ENCODE results near the gene PPM1J. TPM values are rescaled to one million over a fixed set of nuclear protein-coding genes. Genes with fewer than 3 reads are reported as not detected.

PPM1J gene
- total and polyA plus RNA-seq, 9 of the 15 experiments (the other 6 are each of a cell fraction or from before 2014, with no cell fraction given), result 0.25 to 10.5 (median 4.2) TPM

DNA sequence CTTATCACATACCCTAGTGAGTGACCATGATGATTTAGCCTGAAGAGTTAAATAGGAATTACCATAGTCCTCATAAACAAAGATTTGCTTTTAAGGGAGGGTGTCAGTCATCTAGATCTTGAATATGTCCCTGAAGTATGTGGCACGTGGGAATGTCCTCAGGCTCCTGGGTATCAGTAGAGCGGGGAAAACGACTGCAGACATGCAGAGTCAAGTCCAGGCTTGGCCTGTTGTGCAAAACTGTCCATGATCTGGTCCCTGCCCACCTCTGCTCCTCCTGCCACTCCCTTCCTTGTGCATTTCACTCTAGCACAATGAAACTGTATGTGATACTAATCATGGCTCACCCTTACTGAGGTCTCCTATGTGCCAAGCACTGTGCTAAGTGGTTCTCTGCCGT, 27.8 kb downstream of the PPM1J start:
- H3K4me1 ChIP-seq (replicated peaks in 1 of 2; ENCODE audit: control insufficient read depth in 2 of 2, insufficient read depth in 2 of 2, low read length in 2 of 2), result peaks cover 18% of the 10 kb centered on the region in 2 experiments; a peak in 4 of 5 replicates
- no peak for ATAC-seq
- H3K4me3 ChIP-seq, result no peak overlapping the region
- no peaks in the 10 kb centered on the region for H3K9me3 ChIP-seq (replicated peaks; ENCODE audit: control insufficient read depth, insufficient read depth, low read depth, low read length)
- FAIRE-seq, result no peak
- in situ Hi-C loops (cut with MboI), result no loop called here
- intact Hi-C loops (cut with micrococcal nuclease), result no loop called here
- no peak overlapping the region for H3K27ac ChIP-seq (ENCODE audit: extremely low read depth, low read depth, low read length)
- no TSS peak for BruUV-seq (replicated peaks)
- H3K27me3 ChIP-seq (ENCODE audit: control insufficient read depth in 2 of 2, insufficient read depth in 2 of 2, low read length in 2 of 2), result no peaks in the 10 kb centered on the region
- H3K36me3 ChIP-seq (ENCODE audit: control insufficient read depth, insufficient read depth, low read length), result peaks cover 47% of the 10 kb centered on the region
- no peak overlapping the region for H2AFZ ChIP-seq (ENCODE audit: low read depth, low read length)
- H3K9ac ChIP-seq (ENCODE audit: insufficient read depth in 1 of 2, low read depth in 2 of 2, low read length in 2 of 2), result no peak overlapping the region; a peak in 1 of 4 replicates
- peaks cover 5% of the 10 kb centered on the region; the same call in 1 of the 3 replicates for H3K79me2 ChIP-seq (ENCODE audit: control insufficient read depth, insufficient read depth, low read length)
- ChIA-PET POLR2A (interaction anchor here (2.9 to 3.2 kb wide), 2 partner anchors 11 to 12 kb away, joined by 18 to 30 read pairs; partner anchors contain the start of gene MOV10), CTCF (ENCODE audit: low intra/inter-chr PET ratio) (no interaction called here)
- peaks cover 6% of the 10 kb centered on the region for H4K20me1 ChIP-seq (replicated peaks; ENCODE audit: control insufficient read depth, insufficient read depth, low read length)
- no peak for TF ChIP-seq ZNF384 (IDR thresholded peaks at IDR 0.05; ENCODE audit: low read depth, low read length)
- TF ChIP-seq MED1 (CRISPR knock-in tag; IDR thresholded peaks at IDR 0.05; ENCODE audit: borderline replicate concordance), result no peak
- no peak for TF ChIP-seq KAT8 (IDR thresholded peaks at IDR 0.05; ENCODE audit: low read depth)
- TF ChIP-seq CXXC5 (CRISPR knock-in tag; IDR thresholded peaks at IDR 0.05), result no peak
- TF ChIP-seq PHB (CRISPR knock-in tag; IDR thresholded peaks at IDR 0.05), result no peak
- TF ChIP-seq ATF7 (IDR thresholded peaks at IDR 0.05), result no peak
- TF ChIP-seq PHF20 (IDR thresholded peaks at IDR 0.05; ENCODE audit: partially characterized antibody), result no peak
- no peak for TF ChIP-seq CC2D1A (IDR thresholded peaks at IDR 0.05)
- TF ChIP-seq RBM39 (optimal IDR thresholded peaks at IDR 0.05; ENCODE audit: low read depth, low read length), result no peak
- TF ChIP-seq PURB (CRISPR knock-in tag; IDR thresholded peaks at IDR 0.05; ENCODE audit: low read depth), result no peak
- TF ChIP-seq, protein P1, sequence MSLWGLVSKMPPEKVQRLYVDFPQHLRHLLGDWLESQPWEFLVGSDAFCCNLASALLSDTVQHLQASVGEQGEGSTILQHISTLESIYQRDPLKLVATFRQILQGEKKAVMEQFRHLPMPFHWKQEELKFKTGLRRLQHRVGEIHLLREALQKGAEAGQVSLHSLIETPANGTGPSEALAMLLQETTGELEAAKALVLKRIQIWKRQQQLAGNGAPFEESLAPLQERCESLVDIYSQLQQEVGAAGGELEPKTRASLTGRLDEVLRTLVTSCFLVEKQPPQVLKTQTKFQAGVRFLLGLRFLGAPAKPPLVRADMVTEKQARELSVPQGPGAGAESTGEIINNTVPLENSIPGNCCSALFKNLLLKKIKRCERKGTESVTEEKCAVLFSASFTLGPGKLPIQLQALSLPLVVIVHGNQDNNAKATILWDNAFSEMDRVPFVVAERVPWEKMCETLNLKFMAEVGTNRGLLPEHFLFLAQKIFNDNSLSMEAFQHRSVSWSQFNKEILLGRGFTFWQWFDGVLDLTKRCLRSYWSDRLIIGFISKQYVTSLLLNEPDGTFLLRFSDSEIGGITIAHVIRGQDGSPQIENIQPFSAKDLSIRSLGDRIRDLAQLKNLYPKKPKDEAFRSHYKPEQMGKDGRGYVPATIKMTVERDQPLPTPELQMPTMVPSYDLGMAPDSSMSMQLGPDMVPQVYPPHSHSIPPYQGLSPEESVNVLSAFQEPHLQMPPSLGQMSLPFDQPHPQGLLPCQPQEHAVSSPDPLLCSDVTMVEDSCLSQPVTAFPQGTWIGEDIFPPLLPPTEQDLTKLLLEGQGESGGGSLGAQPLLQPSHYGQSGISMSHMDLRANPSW (CRISPR knock-in tag; IDR thresholded peaks at IDR 0.05), result no peak
- no peak for TF ChIP-seq KDM1A (IDR thresholded peaks at IDR 0.05)
- 78% methylated on average over 4 of the region's 4 CpGs for WGBS (ENCODE audit: insufficient coverage, low coverage, missing lambda C conversion rate)
- H3K4me2 ChIP-seq (ENCODE audit: insufficient read depth, low read length), result no peak overlapping the region
- peak in 1 of 4 experiments; percentile 5 for DNase-seq (ENCODE audit: extremely low read depth in 1 of 4, low spot score in 3 of 4)
- peaks cover 9% of the 10 kb centered on the region for H3K9me1 ChIP-seq (ENCODE audit: control insufficient read depth, insufficient read depth, low read length)
